ENCODE results near the gene BMP4. TPM values are rescaled to one million over a fixed set of nuclear protein-coding genes. Genes with fewer than 3 reads are reported as not detected.
A peak's percentile ranks its signal among the peaks of the same experiment; 100 is the strongest.

The BMP4 gene
- total RNA-seq, 1 donor from 2014 or later: 34.2 TPM

DNA sequence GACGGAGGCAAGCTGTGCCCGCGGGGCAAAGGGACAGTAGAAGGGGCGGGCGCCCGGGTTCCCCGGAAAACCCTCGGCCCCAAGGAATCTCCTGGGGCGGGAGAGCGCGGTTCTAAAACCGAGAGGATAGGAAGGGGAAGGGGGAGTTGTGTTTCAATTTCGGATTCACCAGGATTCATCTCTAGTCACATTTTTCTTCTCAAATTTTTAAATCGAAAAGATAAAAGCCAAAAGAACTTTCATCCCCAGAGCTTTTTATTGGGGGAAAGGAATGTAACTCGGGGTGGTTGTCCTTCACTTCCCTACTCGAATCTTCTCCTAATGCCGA, 1.4 kb downstream of the BMP4 start:
- DNase-seq (ENCODE audit: low spot score in 2 of 2, unreplicated experiment in 2 of 2): no peak
- Mint-ChIP-seq H3K36me3 (peaks cover 3% of the 10 kb centered on the region), H3K4me1 (peaks cover 47% of the 10 kb centered on the region), H3K4me3 (peak overlapping the region; percentile 93), H3K27me3 (ENCODE audit: low read depth) (peaks cover 19% of the 10 kb centered on the region), H3K9me3 (no peaks in the 10 kb centered on the region), H3K27ac (peak overlapping the region; percentile 86)
- TF ChIP-seq, protein P1, sequence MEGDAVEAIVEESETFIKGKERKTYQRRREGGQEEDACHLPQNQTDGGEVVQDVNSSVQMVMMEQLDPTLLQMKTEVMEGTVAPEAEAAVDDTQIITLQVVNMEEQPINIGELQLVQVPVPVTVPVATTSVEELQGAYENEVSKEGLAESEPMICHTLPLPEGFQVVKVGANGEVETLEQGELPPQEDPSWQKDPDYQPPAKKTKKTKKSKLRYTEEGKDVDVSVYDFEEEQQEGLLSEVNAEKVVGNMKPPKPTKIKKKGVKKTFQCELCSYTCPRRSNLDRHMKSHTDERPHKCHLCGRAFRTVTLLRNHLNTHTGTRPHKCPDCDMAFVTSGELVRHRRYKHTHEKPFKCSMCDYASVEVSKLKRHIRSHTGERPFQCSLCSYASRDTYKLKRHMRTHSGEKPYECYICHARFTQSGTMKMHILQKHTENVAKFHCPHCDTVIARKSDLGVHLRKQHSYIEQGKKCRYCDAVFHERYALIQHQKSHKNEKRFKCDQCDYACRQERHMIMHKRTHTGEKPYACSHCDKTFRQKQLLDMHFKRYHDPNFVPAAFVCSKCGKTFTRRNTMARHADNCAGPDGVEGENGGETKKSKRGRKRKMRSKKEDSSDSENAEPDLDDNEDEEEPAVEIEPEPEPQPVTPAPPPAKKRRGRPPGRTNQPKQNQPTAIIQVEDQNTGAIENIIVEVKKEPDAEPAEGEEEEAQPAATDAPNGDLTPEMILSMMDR (IDR thresholded peaks at IDR 0.05; ENCODE audit: unreplicated experiment): no peak

DNA sequence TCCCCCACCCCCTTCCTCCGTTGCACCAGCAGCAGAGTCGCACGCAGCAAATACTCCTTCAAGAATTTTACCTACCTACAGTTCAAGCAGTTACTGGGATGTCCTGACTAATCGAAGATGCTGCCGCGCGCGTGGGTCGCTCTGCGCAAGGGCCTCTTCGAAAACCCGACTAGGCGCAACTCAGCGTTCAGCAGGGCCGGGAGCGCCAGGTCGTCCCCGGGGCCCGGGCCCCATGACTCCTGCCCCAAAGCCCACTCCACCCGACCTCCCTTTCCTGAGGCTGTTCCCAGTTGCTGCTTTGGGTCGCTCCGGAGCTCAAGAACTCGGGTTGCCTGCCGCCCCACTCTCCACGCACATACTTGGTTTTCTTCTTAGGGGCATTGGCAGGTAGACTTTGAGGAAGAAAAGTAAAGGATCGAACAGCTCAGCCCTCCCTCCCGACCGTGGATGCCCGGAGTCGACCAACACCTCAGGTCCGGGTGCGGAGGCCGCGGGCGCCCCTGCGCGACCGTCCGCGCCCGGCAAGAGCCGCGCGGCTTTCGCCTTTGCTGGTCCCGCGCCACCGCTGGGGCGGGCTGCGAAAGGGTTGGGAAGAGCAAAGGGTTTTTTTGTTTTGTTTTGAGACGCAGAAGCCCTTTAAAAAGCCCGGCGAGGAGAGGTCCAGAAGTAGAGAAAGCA, 1.9 kb downstream of the BMP4 start:
- peaks cover 18% of the 10 kb centered on the region for H3K27me3 Mint-ChIP-seq (ENCODE audit: low read depth)
- H3K4me1 Mint-ChIP-seq: peaks cover 47% of the 10 kb centered on the region
- H3K27ac Mint-ChIP-seq: peak overlapping the region; percentile 97
- peak in 1 of 2 experiments; percentile 58 for DNase-seq (ENCODE audit: low spot score in 2 of 2, unreplicated experiment in 2 of 2)
- H3K36me3 Mint-ChIP-seq: peaks cover 3% of the 10 kb centered on the region
- peak overlapping the region; percentile 93 for H3K4me3 Mint-ChIP-seq
- TF ChIP-seq, protein P1 (IDR thresholded peaks at IDR 0.05; ENCODE audit: unreplicated experiment): no peak
- H3K9me3 Mint-ChIP-seq: no peaks in the 10 kb centered on the region

DNA sequence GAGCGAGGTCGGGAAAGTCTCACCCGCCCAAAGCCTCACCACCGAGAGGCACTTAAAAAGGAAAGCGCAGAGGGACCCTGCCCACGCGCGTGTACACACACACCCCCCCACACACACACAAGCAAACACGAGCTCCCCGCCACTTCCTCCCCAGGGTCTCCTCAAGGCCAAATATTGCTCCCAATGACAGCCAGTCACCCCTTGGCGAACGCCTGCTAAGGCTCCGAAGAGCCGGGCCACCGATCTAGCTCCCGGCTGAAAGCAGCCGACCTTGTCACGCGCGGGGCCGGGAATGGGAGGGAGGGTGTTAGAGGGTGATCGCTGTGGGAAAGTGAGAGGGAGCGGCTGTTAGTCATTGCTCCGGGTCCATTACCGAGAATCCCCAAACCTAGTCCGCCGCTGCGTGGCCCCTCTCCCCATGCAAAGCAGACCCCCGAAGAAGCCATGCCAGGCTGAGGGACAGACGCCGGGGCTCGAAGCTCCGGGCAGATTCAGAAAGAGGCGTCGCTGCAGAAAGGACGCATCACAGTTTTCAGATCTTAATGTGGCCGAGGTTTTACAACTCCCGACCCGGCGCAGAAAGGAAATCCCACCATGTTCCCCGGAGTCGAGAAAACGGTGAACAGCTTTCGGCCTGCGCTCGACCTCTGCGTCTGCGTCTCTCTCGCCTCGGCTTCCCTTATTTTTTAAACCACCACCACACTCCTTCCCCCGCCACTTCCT, 2.6 kb downstream of the BMP4 start:
- no peaks in the 10 kb centered on the region for H3K9me3 Mint-ChIP-seq
- peaks cover 47% of the 10 kb centered on the region for H3K4me1 Mint-ChIP-seq
- H3K27me3 Mint-ChIP-seq (ENCODE audit: low read depth): peaks cover 18% of the 10 kb centered on the region
- H3K4me3 Mint-ChIP-seq: peak overlapping the region; percentile 93
- H3K36me3 Mint-ChIP-seq: peaks cover 7% of the 10 kb centered on the region
- peak overlapping the region; percentile 97 for H3K27ac Mint-ChIP-seq
- DNase-seq (ENCODE audit: low spot score in 2 of 2, unreplicated experiment in 2 of 2): peak; percentile 22 to 59
- TF ChIP-seq, protein P1 (IDR thresholded peaks at IDR 0.05; ENCODE audit: unreplicated experiment): no peak

DNA sequence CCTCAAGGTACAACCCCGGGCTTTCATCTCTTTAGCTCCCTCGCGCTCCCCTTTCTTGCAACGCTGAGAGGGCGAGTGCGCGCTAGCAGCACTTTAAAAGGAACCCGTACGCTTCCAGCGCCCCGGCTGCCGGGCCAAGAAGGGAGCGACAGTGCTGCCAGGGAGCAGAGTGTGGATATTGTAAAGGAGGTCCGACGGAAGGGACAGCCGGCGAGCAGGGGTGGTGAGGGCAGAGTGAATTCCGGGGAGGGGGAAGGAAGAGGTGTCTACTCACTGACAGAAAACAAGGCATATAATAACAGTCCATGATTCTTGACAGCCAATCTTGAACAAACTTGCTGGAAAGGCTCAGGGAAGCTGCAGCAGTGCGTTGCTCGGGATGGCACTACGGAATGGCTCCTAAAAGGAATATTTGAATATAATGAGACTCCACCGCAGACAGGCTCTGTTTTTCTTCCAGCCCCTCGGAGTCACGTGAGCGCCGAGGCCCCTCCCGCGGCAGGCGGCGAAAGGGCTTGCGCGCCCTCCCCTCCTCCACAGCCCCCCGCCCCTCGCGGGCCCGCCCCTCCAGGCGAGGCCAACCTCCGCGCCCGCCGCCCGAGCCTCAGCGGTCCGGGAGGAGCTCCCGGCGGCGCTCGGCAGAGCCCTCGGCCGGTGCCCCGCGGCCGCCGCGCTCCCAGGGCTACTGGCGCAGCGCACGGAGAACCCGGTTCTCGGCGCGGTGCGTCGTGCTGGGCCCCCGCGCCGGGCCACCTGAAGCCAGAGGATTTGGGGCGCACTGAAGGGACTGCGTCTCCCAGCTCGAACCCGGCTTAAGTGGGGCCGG, 3.4 kb downstream of the BMP4 start:
- peak; percentile 86 to 87 for DNase-seq (ENCODE audit: low spot score in 2 of 2, unreplicated experiment in 2 of 2)
- Mint-ChIP-seq H3K27ac (peak overlapping the region; percentile 97), H3K4me1 (peaks cover 49% of the 10 kb centered on the region), H3K4me3 (peak overlapping the region; percentile 93), H3K36me3 (peaks cover 11% of the 10 kb centered on the region), H3K27me3 (ENCODE audit: low read depth) (peaks cover 18% of the 10 kb centered on the region), H3K9me3 (no peaks in the 10 kb centered on the region)
- TF ChIP-seq, protein P1 (IDR thresholded peaks at IDR 0.05; ENCODE audit: unreplicated experiment): no peak

DNA sequence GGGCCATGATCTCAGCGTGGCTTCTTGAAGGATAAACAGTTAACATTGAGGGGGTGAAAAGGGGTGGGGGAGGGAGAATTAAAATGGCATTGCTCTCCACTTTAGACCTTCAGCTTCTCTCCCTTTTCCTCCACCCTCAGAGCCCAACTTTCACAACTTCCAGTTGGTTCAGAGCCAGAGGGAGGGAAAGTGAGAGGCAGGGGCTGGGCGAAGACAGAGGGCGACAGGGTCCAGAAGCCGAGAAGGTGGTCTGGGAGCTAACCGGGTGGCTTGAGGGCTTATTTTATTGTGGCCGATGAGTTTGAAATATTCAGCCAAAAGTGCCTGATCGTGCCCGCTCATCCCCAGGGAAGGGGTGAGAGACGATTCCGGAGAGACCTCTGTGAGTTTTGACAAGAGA, 4.1 kb downstream of the BMP4 start:
- no peaks in the 10 kb centered on the region for H3K9me3 Mint-ChIP-seq
- H3K36me3 Mint-ChIP-seq: peaks cover 11% of the 10 kb centered on the region
- TF ChIP-seq, protein P1 (IDR thresholded peaks at IDR 0.05; ENCODE audit: unreplicated experiment): no peak
- peak overlapping the region; percentile 84 for H3K4me3 Mint-ChIP-seq
- DNase-seq (ENCODE audit: low spot score in 2 of 2, unreplicated experiment in 2 of 2): no peak
- H3K27me3 Mint-ChIP-seq (ENCODE audit: low read depth): peaks cover 18% of the 10 kb centered on the region
- H3K27ac Mint-ChIP-seq: peak overlapping the region; percentile 87
- peaks cover 56% of the 10 kb centered on the region for H3K4me1 Mint-ChIP-seq
